ENCODE results near the gene NOX1. TPM values are rescaled to one million over a fixed set of nuclear protein-coding genes. Genes with fewer than 3 reads are reported as not detected.
A peak's percentile ranks its signal among the peaks of the same experiment; 100 is the strongest.

The NOX1 gene
- polyA plus RNA-seq (2014; cell fraction: cytosol; rRNA removed): not detected in 2 replicates
- not detected in 2 replicates for polyA plus RNA-seq (2014; cell fraction: nucleus; rRNA removed)

- no peak for DNase-seq (ENCODE audit: low spot score)
Measured at GRCh38 chrX:100874325-100874724, at the start of gene NOX1. Gene NOX1 (minus strand): TSS chrX:100874359. CDS start chrX:100874139, 220 bp downstream.

- DNase-seq (ENCODE audit: low spot score): no peak
Measured at GRCh38 chrX:100915562-100915961, 41.4 kb upstream of the NOX1 start.

- no peak for DNase-seq (ENCODE audit: low spot score)
Measured at GRCh38 chrX:100913111-100913510, 39.0 kb upstream of the NOX1 start.

GRCh38 chrX:100911731-100912130 lies 37.6 kb upstream of the NOX1 start:
- no peak for DNase-seq (ENCODE audit: low spot score)

GRCh38 chrX:100905620-100906019 lies 31.5 kb upstream of the NOX1 start:
- no peak for DNase-seq (ENCODE audit: low spot score)

GRCh38 chrX:100904433-100904832 lies 30.3 kb upstream of the NOX1 start:
- no peak for DNase-seq (ENCODE audit: low spot score)

- peak; percentile 48 for DNase-seq (ENCODE audit: low spot score)
Measured at GRCh38 chrX:100895365-100896075, 21.4 kb upstream of the NOX1 start.

GRCh38 chrX:100883654-100884053 lies 9.5 kb upstream of the NOX1 start:
- DNase-seq (ENCODE audit: low spot score): no peak

- no peak for DNase-seq (ENCODE audit: low spot score)
Measured at GRCh38 chrX:100880368-100880767, 6.2 kb upstream of the NOX1 start.

GRCh38 chrX:100871594-100872560 lies 2.3 kb downstream of the NOX1 start:
- DNase-seq (ENCODE audit: low spot score): no peak

- no peak for DNase-seq (ENCODE audit: low spot score)
Measured at GRCh38 chrX:100870527-100870926, 3.6 kb downstream of the NOX1 start.

GRCh38 chrX:100868273-100868672 lies 5.9 kb downstream of the NOX1 start:
- no peak for DNase-seq (ENCODE audit: low spot score)

- no peak for DNase-seq (ENCODE audit: low spot score)
Measured at GRCh38 chrX:100864657-100865391, 9.3 kb downstream of the NOX1 start.

- DNase-seq (ENCODE audit: low spot score): no peak
Measured at GRCh38 chrX:100863326-100863864, 10.8 kb downstream of the NOX1 start.

GRCh38 chrX:100852810-100853209 lies 21.3 kb downstream of the NOX1 start:
- no peak for DNase-seq (ENCODE audit: low spot score)

GRCh38 chrX:100850317-100850716 lies 23.8 kb downstream of the NOX1 start:
- DNase-seq (ENCODE audit: low spot score): no peak

- DNase-seq (ENCODE audit: low spot score): no peak
Measured at GRCh38 chrX:100831219-100831946, 42.8 kb downstream of the NOX1 start.

- DNase-seq (ENCODE audit: low spot score): no peak
Measured at GRCh38 chrX:100830547-100830946, 43.6 kb downstream of the NOX1 start.

GRCh38 chrX:100830143-100830542 lies 44.0 kb downstream of the NOX1 start:
- DNase-seq (ENCODE audit: low spot score): no peak

- DNase-seq (ENCODE audit: low spot score): no peak
Measured at GRCh38 chrX:100829730-100830129, 44.4 kb downstream of the NOX1 start.

Measured in SK-N-DZ (cell line).